ENCODE data around the gene GABBR2. TPM values are rescaled to one million over a fixed set of nuclear protein-coding genes. Genes with fewer than 3 reads are reported as not detected.

GABBR2 gene
- total and polyA plus RNA-seq, 9 of the 15 experiments (the other 6 are each of a cell fraction or from before 2014, with no cell fraction given), result 0.15 to 1.9 (median 0.32) TPM

GRCh38 chr9:98326459-98327248 is 382.1 kb downstream of the GABBR2 start (continued):
- TF ChIP-seq PHF8 (IDR thresholded peaks at IDR 0.05; ENCODE audit: borderline replicate concordance, low read length) (no peak), HES1 (IDR thresholded peaks at IDR 0.05; ENCODE audit: low read depth) (no peak), RBBP5 (IDR thresholded peaks at IDR 0.05; ENCODE audit: borderline replicate concordance, insufficient read depth, low read length, poor library complexity, severe bottlenecking) (no peak), ZBTB34 (CRISPR knock-in tag; IDR thresholded peaks at IDR 0.05) (no peak), ZNF695 (CRISPR knock-in tag; IDR thresholded peaks at IDR 0.05) (no peak), RUNX1 (IDR thresholded peaks at IDR 0.05; ENCODE audit: low read depth) (no peak), HBP1 (CRISPR knock-in tag; IDR thresholded peaks at IDR 0.05) (no peak), ELF4 (CRISPR knock-in tag; IDR thresholded peaks at IDR 0.05) (no peak), MCM2 (IDR thresholded peaks at IDR 0.05; ENCODE audit: low read depth) (no peak), TRIM24 (IDR thresholded peaks at IDR 0.05) (no peak), ATF3 (IDR thresholded peaks at IDR 0.05) (peak; percentile 72), ATF3 (CRISPR knock-in tag; conservative IDR thresholded peaks at IDR 0.05) (no peak), HINFP (tag; conservative IDR thresholded peaks at IDR 0.05; ENCODE audit: low read depth) (no peak), ZNF785 (CRISPR knock-in tag; IDR thresholded peaks at IDR 0.05) (no peak), MLLT1 (IDR thresholded peaks at IDR 0.05) (no peak), PREB (CRISPR knock-in tag; IDR thresholded peaks at IDR 0.05) (no peak), TGIF2 (CRISPR knock-in tag; IDR thresholded peaks at IDR 0.05) (no peak), ZC3H8 (IDR thresholded peaks at IDR 0.05) (no peak), MEIS2 (IDR thresholded peaks at IDR 0.05; ENCODE audit: partially characterized antibody) (peak; percentile 3)

Data from K562 (cell line).